ENCODE measurements around the gene ISM1. TPM values are rescaled to one million over a fixed set of nuclear protein-coding genes. Genes with fewer than 3 reads are reported as not detected.

Gene ISM1
- total RNA-seq, 1 donor from 2014 or later, result 1.0 TPM

DNA sequence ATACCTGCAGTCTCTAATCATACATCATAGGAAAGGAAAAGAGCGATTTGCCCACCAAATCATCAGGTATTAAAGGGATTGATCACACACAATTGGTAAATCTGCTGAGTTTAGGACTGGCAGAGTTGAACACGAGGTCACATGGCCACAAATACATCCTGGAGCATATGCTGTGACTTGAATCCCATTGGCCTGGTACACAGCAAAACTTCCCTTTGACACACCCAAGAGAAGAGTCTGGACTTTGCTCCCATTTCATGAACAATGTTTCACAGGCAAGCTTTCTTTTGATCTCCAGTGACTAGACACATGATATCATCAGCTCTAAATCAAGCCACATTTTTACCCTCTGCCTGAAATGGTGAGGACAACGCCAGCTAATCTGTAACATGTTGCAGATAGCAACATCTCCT is 117.9 kb downstream of the ISM1 start:
- H3K9ac ChIP-seq (ENCODE audit: low read depth in 1 of 3, low read length in 3 of 3), result no peak overlapping the region
- no peak overlapping the region for H3K4me3 ChIP-seq (ENCODE audit: low read length in 3 of 3)
- H3K4me1 ChIP-seq (ENCODE audit: control insufficient read depth in 3 of 3, insufficient read depth in 3 of 3, low read length in 3 of 3), result no peaks in the 10 kb centered on the region

DNA sequence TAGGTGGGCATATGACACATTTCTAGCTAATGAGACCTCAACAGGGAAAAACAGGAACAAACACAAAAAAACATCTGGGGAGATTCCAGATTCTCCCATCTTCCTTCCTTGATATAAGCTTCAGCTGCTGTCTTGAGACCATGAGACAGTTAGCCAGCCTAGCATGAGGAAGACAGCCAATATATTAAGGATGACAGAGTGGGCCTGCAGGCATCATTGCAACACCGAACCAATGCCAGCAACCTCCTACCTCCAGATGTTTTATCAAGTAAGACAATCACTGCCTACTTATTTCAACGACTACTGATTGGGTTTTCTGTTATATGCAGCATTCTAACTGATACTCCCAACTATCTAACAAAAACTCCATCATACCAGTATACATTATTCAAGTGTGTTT is 119.0 kb downstream of the ISM1 start:
- Histone ChIP-seq H3K9me3 (ENCODE audit: control insufficient read depth in 3 of 3, low read length in 3 of 3) (no peaks in the 10 kb centered on the region), H3K27me3 (ENCODE audit: control insufficient read depth in 3 of 3, insufficient read depth in 3 of 3, low read length in 3 of 3) (no peaks in the 10 kb centered on the region), H3K9ac (ENCODE audit: low read depth in 1 of 3, low read length in 3 of 3) (no peak overlapping the region), H3K36me3 (ENCODE audit: control insufficient read depth in 3 of 3, insufficient read depth in 3 of 3, low read length in 3 of 3) (no peaks in the 10 kb centered on the region), H3K4me1 (ENCODE audit: control insufficient read depth in 3 of 3, insufficient read depth in 3 of 3, low read length in 3 of 3) (no peaks in the 10 kb centered on the region), H3K4me3 (ENCODE audit: low read length in 3 of 3) (no peak overlapping the region), H3K27ac (ENCODE audit: low read depth, low read length) (no peak overlapping the region)

More for the DNA sequence above, 117.9 kb downstream of the ISM1 start:
- H3K27me3 ChIP-seq (ENCODE audit: control insufficient read depth in 3 of 3, insufficient read depth in 3 of 3, low read length in 3 of 3), result no peaks in the 10 kb centered on the region
- H3K36me3 ChIP-seq (ENCODE audit: control insufficient read depth in 3 of 3, insufficient read depth in 3 of 3, low read length in 3 of 3), result no peaks in the 10 kb centered on the region
- no peak overlapping the region for H3K27ac ChIP-seq (ENCODE audit: low read depth, low read length)
- H3K9me3 ChIP-seq (ENCODE audit: control insufficient read depth in 3 of 3, low read length in 3 of 3), result no peaks in the 10 kb centered on the region

DNA sequence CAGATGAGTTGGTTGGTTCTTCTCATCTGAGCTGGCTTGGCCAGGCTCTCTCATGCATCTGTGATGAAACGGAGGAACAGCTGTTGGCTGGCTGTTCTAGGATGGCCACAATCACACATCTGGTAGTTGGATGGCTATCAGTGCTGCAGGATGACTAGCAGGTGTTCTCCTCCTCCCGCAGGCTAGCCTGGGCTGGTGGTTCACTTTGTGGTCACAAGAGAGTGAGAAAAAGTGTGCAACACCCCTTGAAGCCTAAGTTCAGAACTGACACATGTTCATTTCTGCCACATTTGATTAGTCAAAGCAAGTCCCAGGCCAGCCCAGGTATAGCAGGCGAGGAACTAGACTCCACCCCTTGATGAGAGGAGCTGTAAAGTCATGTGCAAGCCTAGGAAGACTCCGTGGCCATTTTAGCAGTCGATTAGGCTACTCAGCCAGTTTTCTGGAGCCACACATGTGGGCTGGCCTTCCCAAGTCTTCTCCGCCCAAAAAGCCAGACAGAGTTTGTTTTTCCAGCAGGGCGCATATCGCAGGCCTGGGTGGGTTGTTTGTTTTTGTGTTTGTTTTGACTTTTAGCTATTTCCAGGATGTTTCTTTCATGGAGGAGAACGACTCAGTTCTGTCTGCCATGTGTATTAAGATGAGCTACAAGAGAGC is 120.8 kb downstream of the ISM1 start:
- Histone ChIP-seq H3K27me3 (ENCODE audit: control insufficient read depth in 3 of 3, insufficient read depth in 3 of 3, low read length in 3 of 3) (no peaks in the 10 kb centered on the region), H3K9ac (ENCODE audit: low read depth in 1 of 3, low read length in 3 of 3) (no peak overlapping the region), H3K4me1 (ENCODE audit: control insufficient read depth in 3 of 3, insufficient read depth in 3 of 3, low read length in 3 of 3) (no peaks in the 10 kb centered on the region), H3K36me3 (ENCODE audit: control insufficient read depth in 3 of 3, insufficient read depth in 3 of 3, low read length in 3 of 3) (no peaks in the 10 kb centered on the region), H3K9me3 (ENCODE audit: control insufficient read depth in 3 of 3, low read length in 3 of 3) (no peaks in the 10 kb centered on the region), H3K27ac (ENCODE audit: low read depth, low read length) (no peak overlapping the region), H3K4me3 (ENCODE audit: low read length in 3 of 3) (no peak overlapping the region)

DNA sequence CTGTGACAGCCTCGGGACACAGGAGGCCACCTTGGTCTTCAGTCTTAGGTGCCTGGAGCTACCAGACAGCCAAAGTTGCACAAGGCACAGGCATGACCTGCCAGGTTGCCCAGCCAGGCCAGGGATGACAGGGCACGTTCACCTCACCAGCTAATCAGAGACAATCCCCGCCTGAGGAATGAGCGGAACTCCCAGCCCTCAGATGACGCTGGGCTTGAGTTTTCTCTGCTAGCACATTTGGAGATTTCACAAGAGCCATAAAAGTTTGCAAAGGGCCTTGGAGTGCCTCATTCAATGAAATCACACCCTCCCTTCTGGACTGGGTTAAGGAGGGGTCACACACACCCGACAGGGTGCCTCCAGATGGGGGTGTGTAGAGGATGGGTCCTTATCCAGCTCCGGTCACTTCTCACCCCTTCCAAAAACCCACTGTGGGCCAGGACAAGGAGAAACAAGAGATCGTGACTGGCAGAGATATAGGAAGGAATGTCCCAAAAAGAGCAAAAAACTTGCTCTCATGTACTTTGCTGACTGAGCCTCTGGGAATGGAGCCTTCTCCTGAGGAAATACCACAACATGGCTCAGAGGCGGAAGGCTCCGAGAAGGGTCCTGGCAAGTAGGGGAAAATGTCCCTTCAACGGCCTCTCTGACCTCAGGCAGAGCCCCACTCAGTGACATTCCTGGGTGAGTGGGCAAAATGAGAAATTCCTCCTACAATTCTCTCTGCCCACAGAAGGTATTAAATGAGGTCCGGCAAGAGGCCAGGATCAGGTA is 121.6 kb downstream of the ISM1 start:
- Histone ChIP-seq H3K36me3 (ENCODE audit: control insufficient read depth in 3 of 3, insufficient read depth in 3 of 3, low read length in 3 of 3) (no peaks in the 10 kb centered on the region), H3K27me3 (ENCODE audit: control insufficient read depth in 3 of 3, insufficient read depth in 3 of 3, low read length in 3 of 3) (no peaks in the 10 kb centered on the region), H3K9me3 (ENCODE audit: control insufficient read depth in 3 of 3, low read length in 3 of 3) (no peaks in the 10 kb centered on the region), H3K9ac (ENCODE audit: low read depth in 1 of 3, low read length in 3 of 3) (no peak overlapping the region), H3K4me3 (ENCODE audit: low read length in 3 of 3) (no peak overlapping the region), H3K4me1 (ENCODE audit: control insufficient read depth in 3 of 3, insufficient read depth in 3 of 3, low read length in 3 of 3) (no peaks in the 10 kb centered on the region), H3K27ac (ENCODE audit: low read depth, low read length) (no peak overlapping the region)

DNA sequence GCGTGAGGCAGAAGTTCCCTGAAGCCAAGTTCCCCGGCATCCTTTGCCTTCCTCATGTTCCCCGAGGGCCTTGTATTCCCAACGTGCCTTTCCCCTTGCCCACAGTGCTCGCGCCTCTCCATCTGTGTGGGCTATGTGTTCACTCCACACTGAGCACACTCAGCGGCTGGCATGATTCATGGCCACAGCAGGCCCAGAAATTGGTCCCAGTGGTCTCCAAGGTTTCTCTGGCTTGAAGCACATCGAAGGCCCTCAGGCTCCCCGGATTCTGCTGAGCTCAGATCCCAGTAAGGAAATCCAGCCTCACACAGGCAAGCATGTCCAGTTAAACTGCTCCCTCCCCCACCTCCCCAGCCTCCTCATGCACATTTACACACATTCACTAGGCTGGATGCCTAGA is 123.6 kb downstream of the ISM1 start:
- Histone ChIP-seq H3K9me3 (ENCODE audit: control insufficient read depth in 3 of 3, low read length in 3 of 3) (no peaks in the 10 kb centered on the region), H3K9ac (ENCODE audit: low read depth in 1 of 3, low read length in 3 of 3) (no peak overlapping the region), H3K27me3 (ENCODE audit: control insufficient read depth in 3 of 3, insufficient read depth in 3 of 3, low read length in 3 of 3) (no peaks in the 10 kb centered on the region), H3K27ac (ENCODE audit: low read depth, low read length) (no peak overlapping the region), H3K36me3 (ENCODE audit: control insufficient read depth in 3 of 3, insufficient read depth in 3 of 3, low read length in 3 of 3) (no peaks in the 10 kb centered on the region), H3K4me1 (ENCODE audit: control insufficient read depth in 3 of 3, insufficient read depth in 3 of 3, low read length in 3 of 3) (no peaks in the 10 kb centered on the region), H3K4me3 (ENCODE audit: low read length in 3 of 3) (no peak overlapping the region)

DNA sequence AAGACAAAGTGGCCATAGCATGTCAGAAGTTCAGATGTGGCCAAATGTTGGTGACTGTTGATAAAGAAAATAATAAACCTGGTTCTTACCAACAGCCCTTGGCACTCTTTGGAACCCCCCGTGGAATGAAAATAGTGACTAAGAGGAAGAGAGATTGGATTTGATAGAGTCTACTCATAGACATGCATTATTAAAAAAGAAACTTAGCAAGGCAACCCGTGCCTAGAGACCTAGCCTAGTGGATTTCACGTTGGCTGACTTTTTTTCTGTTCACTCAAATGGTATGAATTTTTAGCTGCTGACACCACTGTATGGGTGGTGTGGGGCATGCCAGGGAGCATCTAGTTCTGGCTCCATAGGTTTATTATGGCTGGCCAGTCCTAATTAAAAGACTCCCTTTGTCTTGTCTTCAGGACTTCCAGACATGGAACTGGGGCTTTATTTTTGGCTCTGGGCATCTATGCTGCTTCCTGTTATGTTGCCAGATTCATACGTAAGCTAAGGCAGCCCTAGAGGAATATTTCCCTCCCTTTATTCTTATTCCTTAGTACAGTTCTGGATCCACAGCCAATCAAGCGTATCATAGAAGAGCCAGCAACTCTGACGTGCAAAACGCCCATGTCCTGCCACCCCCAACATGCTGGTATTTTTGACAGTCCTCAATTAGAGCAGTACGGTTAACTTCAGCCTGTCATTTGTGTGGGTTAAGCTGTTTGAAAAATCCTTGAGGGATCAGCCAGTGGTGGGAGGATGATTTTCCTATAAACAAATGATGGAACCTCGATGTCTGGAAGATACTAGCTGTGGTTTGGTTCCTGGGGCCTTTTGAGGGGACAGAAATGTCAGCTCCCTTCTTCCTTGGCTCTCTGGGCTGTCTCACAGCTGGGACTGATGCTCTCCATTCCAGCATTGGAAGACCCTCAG is 127.5 kb downstream of the ISM1 start:
- no peak overlapping the region for H3K27ac ChIP-seq (ENCODE audit: low read depth, low read length)
- no peak overlapping the region for H3K9ac ChIP-seq (ENCODE audit: low read depth in 1 of 3, low read length in 3 of 3)

DNA sequence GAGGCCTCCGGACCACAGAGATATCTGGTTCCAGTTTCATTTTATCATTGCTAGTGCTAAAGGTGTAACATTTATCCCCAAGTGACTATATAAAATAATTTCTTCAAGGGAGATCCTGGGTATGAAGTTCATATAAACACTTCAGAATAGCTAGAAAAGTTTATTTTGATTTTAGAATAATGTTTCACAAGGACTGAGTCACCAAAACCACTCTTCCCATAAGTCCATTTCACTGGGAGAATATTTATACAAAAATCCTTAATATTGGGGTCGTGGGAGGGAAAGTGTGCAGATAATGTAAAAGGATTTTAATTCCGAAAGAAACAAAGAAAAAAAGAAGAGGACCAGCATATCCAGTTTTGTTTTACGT is 128.1 kb downstream of the ISM1 start:
- no peak overlapping the region for H3K4me3 ChIP-seq (ENCODE audit: low read length in 3 of 3)
- H3K9me3 ChIP-seq (ENCODE audit: control insufficient read depth in 3 of 3, low read length in 3 of 3), result no peaks in the 10 kb centered on the region
- no peaks in the 10 kb centered on the region for H3K36me3 ChIP-seq (ENCODE audit: control insufficient read depth in 3 of 3, insufficient read depth in 3 of 3, low read length in 3 of 3)
- no peak overlapping the region for H3K9ac ChIP-seq (ENCODE audit: low read depth in 1 of 3, low read length in 3 of 3)
- H3K4me1 ChIP-seq (ENCODE audit: control insufficient read depth in 3 of 3, insufficient read depth in 3 of 3, low read length in 3 of 3), result no peaks in the 10 kb centered on the region
- no peaks in the 10 kb centered on the region for H3K27me3 ChIP-seq (ENCODE audit: control insufficient read depth in 3 of 3, insufficient read depth in 3 of 3, low read length in 3 of 3)
- no peak overlapping the region for H3K27ac ChIP-seq (ENCODE audit: low read depth, low read length)

More for the DNA sequence above, 127.5 kb downstream of the ISM1 start:
- H3K4me3 ChIP-seq (ENCODE audit: low read length in 3 of 3), result no peak overlapping the region
- no peaks in the 10 kb centered on the region for H3K36me3 ChIP-seq (ENCODE audit: control insufficient read depth in 3 of 3, insufficient read depth in 3 of 3, low read length in 3 of 3)
- no peaks in the 10 kb centered on the region for H3K4me1 ChIP-seq (ENCODE audit: control insufficient read depth in 3 of 3, insufficient read depth in 3 of 3, low read length in 3 of 3)
- no peaks in the 10 kb centered on the region for H3K27me3 ChIP-seq (ENCODE audit: control insufficient read depth in 3 of 3, insufficient read depth in 3 of 3, low read length in 3 of 3)
- no peaks in the 10 kb centered on the region for H3K9me3 ChIP-seq (ENCODE audit: control insufficient read depth in 3 of 3, low read length in 3 of 3)

Other genes starting within 250 kb of the ISM1 start
- 9.9 TPM for gene SPTLC3, start 212.3 kb upstream of the ISM1 start, total RNA-seq

Data from skeletal muscle tissue (tissue), 4 donors.